GM10266 (cell line): Measurements from ENCODE around the gene LINC01488.

ENCODE experiments used
- DNase-seq: peaks from one replicate; pipeline ENCODE4 v3.0.0; 2012; ENCODE audit errors: extremely low spot score
- CTCF ChIP-seq: IDR thresholded peaks from 2 replicates; pipeline ENCODE4 v1.5.1; 2012; ENCODE audit warnings: mild to moderate bottlenecking, low read depth; ENCODE audit not compliant: control insufficient read depth, insufficient read depth; ENCODE audit errors: missing control alignments

The LINC01488 gene

GRCh38 chr11:69530278-69531070, 49.0 kb downstream of the LINC01488 start:
- TF ChIP-seq CTCF, result no peak
- DNase-seq, result no peak

DNA sequence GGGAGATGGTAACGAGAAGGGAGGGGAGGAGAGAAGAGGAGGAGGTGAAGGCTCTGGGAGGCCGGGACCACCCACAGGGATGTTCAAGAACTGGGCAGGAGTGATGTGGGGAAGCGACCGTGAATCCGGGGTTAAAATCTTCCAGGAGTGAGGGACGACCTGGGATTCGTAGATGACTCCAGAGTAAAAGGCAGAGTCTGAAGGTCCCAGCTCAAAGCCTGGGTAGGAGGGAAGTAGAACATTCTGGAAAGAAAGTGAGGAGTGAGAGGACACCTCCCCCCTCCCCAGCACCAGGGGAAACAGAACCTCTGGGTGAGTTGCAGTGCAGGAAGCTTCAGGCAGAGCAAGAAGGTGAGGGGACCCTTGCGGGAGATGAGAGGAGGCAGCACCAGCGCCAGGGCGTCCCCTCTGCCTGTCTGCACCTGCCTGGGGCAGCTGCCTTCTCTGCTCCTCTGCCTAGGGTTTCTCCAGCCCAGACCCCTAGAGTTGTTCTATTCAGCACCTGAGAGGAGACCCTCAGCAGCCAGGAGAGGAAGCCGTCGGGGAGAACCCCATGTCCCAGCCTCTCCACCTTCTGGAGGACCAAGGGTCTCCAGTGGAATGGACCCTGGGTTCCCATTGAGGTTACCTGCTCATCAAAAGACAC, 49.7 kb downstream of the LINC01488 start:
- no peak for DNase-seq
- TF ChIP-seq CTCF, result no peak

DNA sequence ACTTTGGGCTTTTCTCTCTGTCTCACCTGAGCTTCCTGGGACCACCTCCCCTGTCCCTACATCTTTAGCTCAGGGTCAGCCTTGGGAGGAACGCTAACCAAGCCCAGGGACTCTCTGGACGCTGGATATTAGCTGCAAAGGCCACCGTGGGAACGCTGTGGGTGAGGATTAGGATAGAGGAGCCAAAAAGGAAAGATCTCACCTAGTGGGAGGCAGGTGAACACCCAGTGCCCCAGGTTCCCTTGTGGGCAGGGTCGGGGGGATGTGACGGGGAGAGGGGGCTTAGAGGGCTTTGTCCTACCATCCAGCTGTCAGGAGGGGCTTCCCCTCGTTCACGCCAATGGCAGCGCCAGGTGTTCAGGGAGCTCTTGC, 50.2 kb downstream of the LINC01488 start:
- DNase-seq, result no peak
- no peak for TF ChIP-seq CTCF

DNA sequence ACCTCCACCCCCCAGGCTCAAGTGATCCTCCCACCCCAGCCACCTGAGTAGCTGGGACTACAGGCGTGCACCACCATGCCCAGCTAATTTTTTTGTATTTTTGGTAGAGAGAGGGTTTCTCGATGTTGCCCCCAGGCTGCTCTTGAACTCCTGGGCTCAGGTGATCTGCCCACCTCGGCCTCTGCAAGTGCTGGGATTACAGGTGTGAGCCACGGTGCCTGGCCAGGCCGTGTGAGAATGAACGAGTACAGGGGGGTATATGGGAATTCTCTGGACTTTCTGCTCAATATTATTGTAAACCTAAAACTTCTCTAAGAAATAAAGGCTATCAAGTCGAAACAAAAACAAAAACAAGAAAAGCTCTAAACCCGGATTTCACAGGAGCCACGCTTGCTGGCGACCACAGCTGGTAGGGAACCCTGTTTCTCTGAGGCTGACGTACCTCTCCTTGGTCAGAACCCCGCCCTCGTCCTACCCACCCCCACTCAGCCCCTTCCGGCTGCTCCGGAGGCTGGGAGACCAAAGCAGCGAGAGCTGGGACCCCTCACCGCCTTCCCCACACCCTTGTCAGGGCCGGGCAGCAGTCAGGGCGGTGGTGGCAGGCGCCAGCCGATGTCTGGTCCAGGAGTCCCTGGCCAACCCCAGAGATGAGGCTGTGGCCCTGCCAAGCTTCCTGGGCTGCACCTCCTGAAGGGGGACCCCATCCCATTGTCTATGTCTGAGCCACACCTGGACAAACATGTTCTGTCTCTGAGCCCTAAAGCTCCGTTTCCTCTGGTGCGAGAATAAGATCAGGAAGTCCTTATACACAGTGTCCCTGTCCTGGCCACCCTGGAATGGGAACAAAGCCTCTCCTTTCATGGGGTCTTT, 52.1 kb downstream of the LINC01488 start:
- no peak for TF ChIP-seq CTCF
- DNase-seq, result no peak

DNA sequence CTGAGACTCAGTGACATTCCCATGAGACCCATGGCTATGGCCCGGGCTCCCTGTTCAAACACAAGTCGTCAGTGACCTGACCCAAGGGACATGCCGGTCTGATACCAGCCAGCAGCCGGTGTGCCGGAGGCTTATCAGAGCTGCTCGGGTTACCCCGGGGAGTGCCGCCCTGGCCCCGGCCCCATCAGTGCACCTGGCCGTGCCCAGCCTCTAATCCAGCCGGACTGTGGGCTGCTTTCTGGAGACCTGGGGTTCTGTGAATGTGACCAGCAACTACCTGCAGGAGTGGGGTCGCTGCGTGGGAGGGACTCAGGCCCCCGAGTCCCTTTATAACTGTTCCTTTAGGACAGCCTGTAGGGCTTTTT, 52.7 kb downstream of the LINC01488 start:
- no peak for TF ChIP-seq CTCF
- no peak for DNase-seq

DNA sequence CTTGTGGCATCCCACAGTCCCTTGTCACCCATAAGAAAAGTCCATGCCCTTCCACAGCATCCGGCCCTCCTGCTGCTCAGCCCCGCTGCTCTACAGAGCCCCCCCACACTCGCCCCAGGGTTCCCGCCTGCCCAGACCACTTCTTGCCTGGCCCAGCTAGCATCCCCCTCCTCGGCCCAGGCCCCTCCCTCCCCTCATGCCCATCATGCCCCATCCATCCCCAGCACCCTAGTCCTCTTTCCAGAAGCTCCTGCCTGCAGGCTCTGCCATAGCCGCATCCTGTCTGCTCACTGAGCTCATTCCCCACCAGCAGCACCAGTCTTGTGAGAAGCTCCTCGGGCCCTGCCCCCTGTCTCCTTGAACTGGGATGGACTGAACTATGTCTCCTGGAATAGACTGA, 54.4 kb downstream of the LINC01488 start:
- TF ChIP-seq CTCF, result no peak
- DNase-seq, result no peak
